Stimulated activated CD4-positive, alpha-beta T cell treated with anti-CD3 and anti-CD28 coated beads, TNF-alpha, amount 100 ng/mL, for 48 hours (primary cell): ENCODE data around the gene HOXC10.

ENCODE experiments used
- DNase-seq, 3 donors: peaks; one replicate each; pipeline ENCODE4 v3.0.0-alpha.2; 2020; ENCODE audit warnings: low read depth in 3 of 3

HOXC10 gene

GRCh38 chr12:53950789-53951576, 34.0 kb upstream of the HOXC10 start:
- DNase-seq: no peak

GRCh38 chr12:53951577-53952334, 33.2 kb upstream of the HOXC10 start:
- no peak for DNase-seq

GRCh38 chr12:53952335-53952694, 32.6 kb upstream of the HOXC10 start:
- DNase-seq: no peak

- no peak for DNase-seq
Measured at GRCh38 chr12:53952871-53953734, 31.8 kb upstream of the HOXC10 start.

GRCh38 chr12:53953831-53954693, 30.9 kb upstream of the HOXC10 start:
- no peak for DNase-seq

GRCh38 chr12:53954694-53955035, 30.3 kb upstream of the HOXC10 start, which contains the start of gene HOXC12:
HOXC12 (plus strand) TSS chr12:53954903; CDS start chr12:53954930, 27 bp downstream.
- no peak for DNase-seq

GRCh38 chr12:53955036-53955775, 29.7 kb upstream of the HOXC10 start:
- DNase-seq: no peak

GRCh38 chr12:53955776-53956250, 29.1 kb upstream of the HOXC10 start:
- no peak for DNase-seq

- no peak for DNase-seq
Measured at GRCh38 chr12:53956251-53956887, 28.6 kb upstream of the HOXC10 start.

- DNase-seq: no peak
Measured at GRCh38 chr12:53956914-53957536, 27.9 kb upstream of the HOXC10 start.

- DNase-seq: no peak
Measured at GRCh38 chr12:53958128-53958527, 26.8 kb upstream of the HOXC10 start.

GRCh38 chr12:53959314-53959713, 25.6 kb upstream of the HOXC10 start:
- no peak for DNase-seq

- DNase-seq: no peak
Measured at GRCh38 chr12:53960187-53961024, 24.5 kb upstream of the HOXC10 start.

- DNase-seq: no peak
Measured at GRCh38 chr12:53961025-53961761, 23.8 kb upstream of the HOXC10 start.

- DNase-seq: no peak
Measured at GRCh38 chr12:53963005-53963404, 21.9 kb upstream of the HOXC10 start.

GRCh38 chr12:53963434-53964314, 21.3 kb upstream of the HOXC10 start:
- DNase-seq: no peak

GRCh38 chr12:53964315-53964713, 20.6 kb upstream of the HOXC10 start:
- DNase-seq: no peak
